HS-5 (cell line): ENCODE data around the gene CFHR5.

Source experiments
- DNase-seq: peaks from one replicate; pipeline ENCODE4 v3.0.0-alpha.2; 2012; ENCODE audit warnings: low read depth

The CFHR5 gene

DNA sequence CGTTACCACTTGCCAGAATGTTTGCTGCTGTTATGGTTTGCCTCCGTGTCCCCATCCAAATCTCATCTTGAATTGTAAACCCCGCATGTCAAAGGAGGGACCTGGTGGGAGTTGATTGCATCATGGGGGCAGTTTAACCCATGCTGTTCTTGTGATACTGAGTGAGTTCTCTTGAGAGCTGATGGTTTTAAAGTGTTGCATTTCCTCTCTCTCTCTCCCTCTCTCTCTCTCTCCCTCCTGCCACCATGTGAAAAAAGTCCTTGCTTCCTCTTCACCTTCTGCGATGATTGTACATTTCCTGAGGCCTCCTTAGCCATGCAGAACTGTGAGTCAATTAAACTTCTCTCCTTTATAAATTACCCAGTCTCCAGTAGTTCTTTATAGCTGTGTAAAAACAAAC is 44.4 kb downstream of the CFHR5 start:
- no peak for DNase-seq

GRCh38 chr1:197024460-197024859 is 47.1 kb downstream of the CFHR5 start:
- DNase-seq: no peak

- no peak for DNase-seq
These were observed 50.0 kb downstream of the CFHR5 start for GRCh38 chr1:197027359-197027758.

DNA sequence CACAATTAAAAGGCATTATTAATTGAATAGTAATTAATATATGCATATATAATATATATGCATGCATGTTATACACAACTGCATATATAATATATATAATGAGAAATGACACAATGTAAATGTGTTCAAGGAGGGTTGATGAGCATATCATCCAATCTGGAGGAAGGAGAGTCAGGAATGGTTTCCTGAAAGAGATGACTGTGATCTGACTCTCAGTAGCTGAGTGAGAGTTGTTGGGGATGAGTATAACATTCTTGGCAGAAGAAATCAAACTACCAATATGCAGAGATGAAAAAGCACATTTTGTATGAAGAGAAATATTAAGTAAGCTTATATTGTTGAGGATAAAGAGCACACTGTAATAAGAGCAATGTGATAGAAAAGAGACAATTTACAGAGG is 52.4 kb downstream of the CFHR5 start:
- DNase-seq: peak; percentile 28

DNA sequence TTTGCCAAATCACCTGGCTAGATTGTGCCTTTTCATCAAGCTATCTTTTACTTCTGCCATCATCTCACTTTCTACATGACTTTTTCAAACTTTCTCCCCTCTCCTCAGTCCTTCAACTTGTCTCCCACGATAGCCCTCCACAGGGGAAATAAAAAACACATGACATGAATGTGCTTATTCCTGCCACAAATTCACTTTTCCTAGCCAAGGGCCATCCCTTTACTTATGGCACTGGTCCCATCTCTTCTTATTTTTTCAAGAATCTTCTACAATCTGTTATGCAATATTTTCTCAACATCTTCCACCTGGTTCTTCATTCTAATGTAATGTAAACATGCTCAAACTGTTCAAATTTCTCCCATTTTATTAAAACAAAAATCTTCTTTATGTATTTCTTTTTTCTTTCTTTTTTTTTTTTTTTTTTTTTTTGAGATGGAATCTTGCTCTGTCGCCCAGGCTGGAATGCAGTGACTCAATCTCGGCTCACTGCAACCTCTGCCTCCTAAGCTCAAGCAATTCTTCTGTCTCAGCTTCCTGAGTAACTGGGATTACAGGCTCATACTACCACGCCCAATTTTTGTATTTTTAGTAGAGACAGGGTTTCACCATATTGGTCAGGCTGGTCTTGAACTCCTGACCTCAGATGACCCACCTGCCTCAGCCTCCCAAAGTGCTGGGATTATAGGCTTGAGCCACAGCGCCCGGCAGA is 57.4 kb downstream of the CFHR5 start:
- DNase-seq: peak; percentile 60

- no peak for DNase-seq
These were observed 59.5 kb downstream of the CFHR5 start for GRCh38 chr1:197036861-197037260.

DNA sequence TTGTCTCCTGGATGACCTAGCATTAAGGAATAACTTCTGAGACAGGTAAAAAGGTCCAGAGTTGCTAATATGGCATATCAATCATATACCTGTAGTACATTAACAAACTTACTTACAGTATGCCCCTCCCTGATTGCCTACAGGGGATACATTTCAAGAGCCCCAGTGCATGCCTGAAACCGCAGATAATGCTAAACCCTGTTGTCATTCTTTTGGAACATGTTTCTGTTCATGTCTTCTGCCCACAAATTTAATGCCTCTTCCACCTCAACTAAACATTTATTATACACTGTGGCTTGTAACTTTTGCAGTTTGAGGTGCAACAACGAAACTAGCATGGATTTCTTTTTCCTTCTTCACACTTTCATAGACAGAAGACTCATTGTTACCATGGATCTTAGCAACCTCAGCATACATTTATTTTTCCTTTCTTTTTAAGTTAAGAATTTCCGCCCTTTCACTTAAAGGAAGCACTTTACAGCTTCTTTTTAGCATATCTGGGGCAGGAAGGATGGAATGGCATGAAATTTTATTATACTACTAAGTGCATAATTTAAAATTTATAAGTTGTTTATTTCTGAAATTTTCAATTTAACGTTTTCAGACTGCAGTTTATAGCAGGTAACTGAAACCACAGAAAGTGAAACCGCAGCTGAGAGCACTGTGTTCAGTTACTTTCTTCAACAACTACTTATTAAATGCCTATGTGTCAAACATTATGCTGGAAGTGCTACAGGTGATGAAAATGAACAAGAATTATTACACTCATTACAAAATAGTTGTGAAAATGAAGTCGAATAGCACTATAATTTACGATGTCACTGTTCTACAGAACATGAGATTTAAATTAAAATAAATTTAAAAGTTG is 64.4 kb downstream of the CFHR5 start:
- DNase-seq: no peak

- no peak for DNase-seq
These were observed 65.5 kb downstream of the CFHR5 start for GRCh38 chr1:197042676-197043341.

GRCh38 chr1:197049100-197049499 is 71.7 kb downstream of the CFHR5 start:
- no peak for DNase-seq
